Fibroblast of skin of scalp (primary cell): ENCODE measurements around the gene MGAT4C.
"Not testable (repeated sequence)": the region's sequence is repeated elsewhere in the genome, so short reads cannot be mapped to it uniquely, and the experiment has no call there.

Experiments used
- DNase-seq: peaks from one replicate; pipeline ENCODE4 v3.0.0-alpha.2; 2013

The MGAT4C gene

DNA sequence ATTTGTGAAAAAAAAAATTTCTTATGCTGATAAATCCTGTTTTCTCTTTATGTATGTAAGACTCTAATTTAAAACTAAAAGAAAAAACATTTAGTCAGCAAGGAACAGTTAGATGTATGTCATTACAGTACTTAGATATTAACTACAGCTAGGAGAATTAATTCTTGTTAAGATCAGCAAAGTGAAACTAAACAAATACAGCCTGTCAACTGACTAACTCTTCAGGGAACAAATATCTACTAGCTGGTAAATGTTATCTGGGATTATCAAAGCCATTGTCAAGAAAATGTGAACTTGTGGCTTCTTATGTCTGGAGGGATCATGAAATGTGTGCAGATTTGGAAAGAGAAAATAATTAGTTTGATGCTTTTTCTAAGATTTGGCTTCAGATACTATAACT is 27.5 kb downstream of the MGAT4C start:
- no peak for DNase-seq

DNA sequence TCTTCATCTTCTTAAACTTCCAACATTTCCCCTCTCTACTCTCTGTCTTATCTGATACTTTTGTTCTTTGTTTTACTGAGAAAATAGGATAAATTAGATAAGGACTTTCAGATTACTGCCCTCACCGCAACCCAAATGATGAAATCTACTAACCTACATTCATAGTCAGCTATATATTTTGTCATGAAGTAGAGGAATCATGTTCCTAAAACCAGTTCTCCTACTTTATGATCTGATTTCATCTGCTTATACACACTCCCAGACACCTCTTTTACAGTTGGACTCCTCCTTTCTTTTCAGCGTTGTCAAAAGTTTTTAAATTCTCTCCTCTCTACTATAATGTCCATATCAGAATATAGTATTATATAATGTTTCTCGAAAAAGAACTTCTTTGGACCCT is 29.7 kb downstream of the MGAT4C start:
- no peak for DNase-seq

DNA sequence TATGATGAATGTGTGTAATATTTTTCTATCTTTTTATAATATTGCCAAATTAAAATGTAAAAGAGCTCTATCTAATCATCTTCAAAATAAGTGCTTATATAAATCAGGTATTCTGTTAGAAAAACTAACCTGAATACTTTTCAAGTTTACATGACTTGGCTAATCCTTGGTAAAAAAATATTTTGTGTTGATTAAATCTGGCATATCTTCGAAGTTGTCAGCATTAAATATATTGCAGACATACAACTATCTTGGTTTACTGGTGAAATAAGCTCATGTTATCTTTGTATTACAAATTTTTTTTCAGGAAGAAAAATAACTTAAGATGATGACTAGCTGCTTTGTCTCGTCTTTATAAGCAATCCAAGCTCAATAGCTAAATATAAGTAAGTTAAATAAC is 39.6 kb downstream of the MGAT4C start:
- DNase-seq: no peak

DNA sequence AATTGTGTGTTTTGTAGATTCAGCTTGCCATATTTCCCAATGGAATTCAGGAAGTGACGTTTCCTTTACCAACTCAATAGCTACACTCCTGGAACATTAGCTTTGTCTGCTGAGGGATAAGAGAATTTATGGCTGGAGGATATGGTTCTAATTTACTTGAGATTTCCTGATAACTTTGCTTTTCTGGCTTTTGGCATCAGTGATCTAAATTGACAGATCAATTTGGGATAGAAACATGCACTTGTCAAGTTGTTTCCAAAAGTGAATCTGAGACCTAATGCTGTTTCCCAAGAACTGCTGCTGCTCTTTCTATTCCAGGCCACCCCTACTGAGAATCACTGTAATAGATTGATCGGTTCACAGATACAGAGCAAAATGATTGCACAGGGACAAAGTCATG is 43.2 kb downstream of the MGAT4C start:
- no peak for DNase-seq

DNA sequence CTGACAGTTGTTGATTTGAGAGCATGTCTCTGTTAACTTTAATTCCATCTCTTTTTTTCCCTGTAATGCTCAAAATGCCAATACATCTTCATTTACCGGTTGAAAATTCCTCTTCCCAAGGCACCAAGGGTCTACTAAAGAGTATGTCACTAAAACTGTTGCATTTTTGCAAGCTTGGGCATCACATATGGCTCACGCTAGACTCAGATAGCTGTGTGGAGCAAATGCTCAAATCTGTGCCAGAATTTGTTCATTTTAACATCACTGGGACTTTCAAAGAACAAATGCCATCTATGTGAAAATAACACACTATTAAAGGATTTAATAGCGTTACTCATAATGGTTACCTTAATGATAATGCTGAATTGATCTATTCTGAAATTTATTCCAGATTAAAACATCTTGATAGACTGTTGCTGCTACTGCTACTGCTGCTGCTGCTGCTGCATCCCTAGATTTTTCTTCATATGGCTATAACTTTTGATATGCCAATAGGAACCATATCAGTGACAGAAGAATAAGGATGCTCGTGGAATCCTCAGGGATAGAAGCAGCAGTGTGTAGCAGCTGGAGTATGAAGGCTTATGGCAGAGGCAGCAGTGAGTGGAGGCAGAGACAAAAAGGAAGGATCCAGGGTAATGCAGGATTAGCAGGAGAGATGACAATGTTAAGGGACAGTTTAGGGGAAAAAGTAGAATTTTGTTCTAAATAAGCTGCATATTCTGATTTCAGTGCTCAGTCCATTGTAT is 57.3 kb downstream of the MGAT4C start:
- DNase-seq: no peak

DNA sequence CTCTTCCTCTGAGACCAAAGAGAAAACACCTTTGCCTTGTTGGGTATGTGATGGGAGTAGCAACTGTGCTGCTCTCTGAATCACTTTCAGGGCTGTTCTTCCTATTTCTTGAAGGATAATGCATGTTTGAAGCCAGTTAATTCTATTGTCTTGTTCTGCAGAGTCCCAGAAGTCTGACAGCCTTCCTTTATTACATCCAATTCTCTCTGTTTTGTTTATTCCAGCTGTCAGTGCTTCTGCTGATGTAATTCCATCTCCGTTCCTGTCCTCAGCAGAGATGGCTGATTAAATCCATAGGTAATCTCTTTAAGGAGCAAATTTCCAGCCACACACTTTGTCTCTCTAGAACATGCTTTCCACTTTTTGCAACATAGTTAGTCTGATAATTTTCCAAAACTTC is 59.7 kb downstream of the MGAT4C start:
- no peak for DNase-seq

DNA sequence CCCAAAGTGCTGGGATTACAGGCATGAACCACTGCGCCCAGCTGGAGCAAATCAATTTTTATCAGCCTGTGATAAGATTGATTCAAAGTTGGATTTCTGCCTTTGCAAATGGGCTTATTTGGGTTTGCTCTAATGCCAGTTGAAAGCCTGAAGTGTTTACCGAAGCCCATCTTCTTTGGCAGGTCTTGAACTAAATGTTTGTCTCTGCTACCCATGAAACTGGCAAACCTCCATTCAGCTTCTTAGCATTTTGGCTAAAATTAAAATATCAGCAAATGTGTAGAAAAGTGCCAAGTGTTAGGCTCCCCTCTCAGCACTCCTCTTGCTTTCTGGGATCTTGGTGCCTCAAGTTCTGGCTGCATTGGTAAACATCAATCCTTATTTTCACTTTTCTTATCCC is 61.5 kb downstream of the MGAT4C start:
- no peak for DNase-seq

DNA sequence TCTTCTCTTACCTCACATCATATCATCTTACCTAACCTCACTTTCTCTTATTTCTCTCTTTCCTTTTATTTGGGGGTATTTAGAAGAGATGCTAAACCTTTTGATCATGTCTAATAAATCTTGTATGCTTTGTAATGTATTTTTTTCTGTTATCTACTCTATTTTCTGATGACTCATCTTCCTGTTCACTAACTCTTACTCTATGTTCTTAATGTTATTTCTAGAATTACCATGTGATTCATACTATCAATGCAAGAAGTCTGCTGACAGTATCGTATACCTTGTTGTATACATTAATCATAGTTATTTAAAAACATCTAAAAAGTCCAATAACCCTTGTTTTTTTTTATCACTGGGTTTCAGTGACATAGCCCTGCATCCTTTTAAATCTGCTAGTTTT is 62.3 kb downstream of the MGAT4C start:
- DNase-seq: no peak

DNA sequence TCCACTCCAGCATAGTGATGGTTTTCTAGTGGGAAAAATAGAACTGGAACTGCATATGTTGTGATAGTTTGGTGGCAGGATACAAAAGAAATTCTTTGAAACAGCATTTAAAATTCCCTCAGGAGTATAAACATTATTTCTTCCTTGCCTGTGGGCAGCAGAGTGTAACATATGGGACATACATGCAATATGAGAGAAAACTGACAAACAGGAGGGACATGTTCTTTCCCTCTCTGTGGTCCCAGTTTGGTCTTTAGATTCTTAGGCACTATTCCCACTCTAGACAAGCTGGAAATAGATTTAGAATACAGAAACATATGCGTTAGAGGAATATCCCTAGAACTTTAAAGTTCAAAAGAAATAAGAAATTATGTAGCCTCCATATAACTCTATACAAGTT is 68.0 kb downstream of the MGAT4C start:
- DNase-seq: no peak

DNA sequence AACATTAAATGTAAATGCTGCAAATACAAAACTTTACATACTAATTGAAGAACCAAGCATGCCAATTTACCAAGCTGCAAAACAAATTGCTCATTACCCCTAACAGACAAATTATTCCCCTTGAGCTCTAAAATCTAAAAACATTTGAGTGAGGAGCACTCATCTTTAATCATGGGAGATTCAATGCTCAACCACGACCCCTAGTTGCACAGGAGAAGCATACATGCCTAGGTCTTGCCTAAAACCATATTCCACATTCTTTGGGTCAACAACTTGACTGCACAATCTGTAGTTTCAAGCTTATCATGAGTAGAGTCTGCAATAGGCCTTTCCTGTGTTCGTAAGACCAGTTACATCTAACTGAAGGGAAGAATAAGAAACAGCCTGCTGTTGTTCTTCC is 69.7 kb downstream of the MGAT4C start:
- DNase-seq: peak; percentile 3

DNA sequence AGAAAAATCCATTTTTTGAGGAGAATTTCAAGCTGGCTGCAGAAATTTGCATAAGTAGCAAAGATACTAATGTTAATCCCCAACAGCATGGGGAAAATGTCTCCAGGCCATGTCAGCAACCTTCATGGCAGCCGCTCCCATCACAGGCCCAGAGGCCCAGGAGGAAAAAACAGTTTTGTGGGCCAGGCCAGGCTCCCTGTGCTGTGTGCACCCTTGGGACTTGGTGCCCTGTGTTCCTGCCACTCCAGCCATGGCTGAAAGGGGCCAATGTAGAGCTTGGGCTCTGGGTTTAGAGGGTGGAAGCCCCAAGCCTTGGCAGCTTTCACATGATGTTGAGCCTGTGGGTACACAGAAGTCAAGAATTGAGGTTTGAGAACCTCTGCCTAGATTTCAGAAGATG is 76.3 kb downstream of the MGAT4C start:
- no peak for DNase-seq

DNA sequence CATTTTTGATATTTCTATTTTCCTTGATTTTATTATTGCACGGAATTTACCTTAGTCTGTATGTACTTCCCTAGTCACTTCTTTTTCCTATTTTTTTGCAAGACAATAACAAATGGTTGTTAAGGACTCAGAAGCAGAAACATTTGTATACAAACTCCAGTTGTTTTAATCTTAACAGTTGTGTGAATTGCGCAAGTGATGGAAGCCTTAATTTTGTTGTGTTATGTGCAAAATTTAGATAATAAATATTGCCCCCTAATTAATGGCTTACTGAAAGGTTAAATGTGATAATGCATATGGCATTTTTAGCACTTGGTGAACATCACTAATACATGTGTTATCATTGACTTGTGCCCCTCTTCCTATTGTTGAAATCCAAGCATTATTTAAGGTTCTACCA is 82.0 kb downstream of the MGAT4C start:
- DNase-seq: no peak

DNA sequence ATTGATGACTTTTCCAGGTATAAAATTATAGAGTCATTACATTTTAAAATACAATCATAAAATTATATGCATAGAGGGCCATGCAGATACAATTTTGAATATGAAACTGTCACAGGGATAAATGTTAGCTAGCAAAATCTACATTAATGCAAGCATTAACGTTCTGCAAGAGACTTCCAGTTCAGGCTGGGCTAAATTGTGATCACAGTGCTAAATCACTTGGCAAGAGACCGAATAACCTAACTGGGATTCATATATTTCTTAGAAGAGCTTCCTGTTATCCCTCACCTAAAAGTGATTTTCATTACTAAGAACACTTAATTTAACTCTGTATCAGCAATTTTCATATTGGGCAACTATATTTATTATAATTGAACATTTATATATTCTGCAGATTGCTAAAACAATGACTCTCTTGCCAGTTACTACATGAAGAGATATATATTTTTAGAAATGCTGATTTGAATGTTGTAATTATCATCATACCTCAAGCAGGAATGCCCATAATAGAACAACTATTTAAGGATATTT is 83.2 kb downstream of the MGAT4C start:
- DNase-seq: no peak

DNA sequence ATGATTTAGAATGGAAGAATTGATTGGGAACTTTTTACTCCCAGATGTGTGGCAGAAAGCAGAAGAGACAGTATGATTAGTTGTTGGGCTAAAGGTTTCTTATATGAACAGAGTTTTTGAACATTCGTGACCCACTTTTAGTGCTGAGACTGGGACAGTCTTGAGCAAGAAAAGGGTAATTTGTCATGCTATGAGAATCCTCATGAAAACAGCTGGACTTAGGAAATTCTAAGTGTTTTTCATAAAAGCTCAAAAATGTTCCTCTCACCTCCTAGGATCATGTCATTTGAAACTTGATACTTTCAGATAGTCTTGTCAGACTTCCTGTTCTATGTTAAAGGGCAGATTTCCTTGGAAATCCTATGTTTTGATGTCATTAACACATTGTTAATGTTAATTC is 86.1 kb downstream of the MGAT4C start:
- DNase-seq: no peak

DNA sequence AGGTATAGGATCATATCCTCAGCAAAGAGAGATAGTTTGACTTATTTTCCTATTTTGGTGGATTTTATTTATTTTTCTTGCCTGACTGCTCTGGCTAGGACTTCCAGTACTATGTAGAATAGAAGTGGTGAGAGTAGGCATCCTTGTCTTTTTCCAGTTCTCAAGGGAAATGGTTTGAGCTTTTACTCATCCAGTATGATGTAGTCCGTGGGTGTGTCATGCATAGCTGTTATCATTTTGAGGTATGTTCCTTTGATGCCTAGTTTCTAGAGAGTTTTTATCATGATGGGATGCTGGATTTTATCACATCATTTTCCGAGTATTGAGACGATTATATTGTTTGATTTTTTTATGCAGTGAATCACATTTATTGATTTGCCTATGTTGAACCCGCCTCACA is 97.2 kb downstream of the MGAT4C start:
- DNase-seq: no peak

DNA sequence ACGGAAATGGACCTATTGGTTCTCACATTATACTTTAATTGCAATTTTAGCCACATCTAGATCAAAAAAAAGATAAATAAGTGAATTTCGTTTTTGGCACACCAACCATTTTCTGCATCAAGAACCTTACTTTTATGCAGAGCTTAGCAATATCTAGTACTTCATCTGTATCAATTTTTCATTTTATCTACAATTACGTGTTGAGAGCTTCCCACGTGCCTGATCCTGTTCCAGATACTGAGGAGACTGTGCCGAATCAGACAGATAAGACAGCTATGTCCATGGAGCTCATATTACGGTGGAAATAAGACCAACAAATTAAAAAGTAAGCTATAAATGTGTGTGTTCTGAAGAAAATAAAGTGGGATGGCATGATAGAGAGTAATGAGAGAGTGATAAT is 101.6 kb downstream of the MGAT4C start:
- no peak for DNase-seq

DNA sequence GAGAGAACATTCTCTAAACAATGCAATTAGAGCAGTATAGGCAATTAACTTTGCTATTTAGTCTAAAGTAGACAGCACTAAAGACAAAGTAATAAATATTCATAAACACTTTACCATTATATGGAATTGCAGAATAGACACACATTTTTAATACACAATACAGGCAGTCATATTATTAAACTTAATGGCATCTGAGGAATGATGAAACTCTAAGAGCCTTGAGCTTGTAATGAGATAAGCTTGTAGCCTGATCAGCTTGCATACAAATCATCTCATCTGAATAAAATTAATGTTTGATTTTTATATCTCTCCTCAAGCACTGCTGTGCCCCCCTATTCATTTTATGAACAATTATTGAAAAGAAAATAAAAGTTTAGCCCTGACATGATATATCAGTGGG is 107.6 kb downstream of the MGAT4C start:
- DNase-seq: no peak

DNA sequence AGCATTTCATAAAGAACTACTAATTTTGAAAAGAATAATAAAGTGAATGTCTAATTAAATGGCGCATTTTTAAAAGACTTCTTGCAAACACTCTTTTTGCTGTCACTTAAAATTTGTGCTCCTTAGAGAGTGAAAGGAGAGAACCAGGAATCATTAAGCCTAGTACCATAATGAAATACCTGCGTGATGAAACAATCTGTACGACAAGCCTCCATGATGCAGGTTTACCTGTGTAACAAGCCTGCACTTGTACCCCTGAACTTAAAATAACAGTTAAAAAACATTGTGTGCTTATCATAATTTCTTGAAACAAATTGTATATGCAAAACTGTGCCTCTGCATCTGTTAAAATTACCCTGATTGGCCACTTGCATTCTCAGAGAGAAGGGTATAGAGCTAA is 108.1 kb downstream of the MGAT4C start:
- DNase-seq: no peak

DNA sequence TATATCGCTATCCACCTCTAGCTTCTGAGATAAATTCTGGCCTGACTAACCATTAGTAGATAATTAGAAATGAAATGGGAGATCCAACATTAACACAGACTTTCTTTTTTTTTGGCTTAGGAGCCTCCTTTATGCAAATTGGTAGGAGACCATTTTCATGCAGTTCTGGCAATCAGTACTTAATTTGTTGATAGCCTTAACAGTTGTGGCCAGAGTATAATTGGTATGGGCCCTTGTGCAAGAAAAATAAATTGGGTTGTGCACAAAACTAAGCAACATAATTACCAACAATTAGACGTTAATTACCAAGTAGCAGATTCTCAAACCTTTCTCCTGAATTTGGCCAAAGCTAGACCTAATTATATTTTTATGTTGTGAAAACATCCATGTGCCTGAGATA is 111.0 kb downstream of the MGAT4C start:
- DNase-seq: no peak

DNA sequence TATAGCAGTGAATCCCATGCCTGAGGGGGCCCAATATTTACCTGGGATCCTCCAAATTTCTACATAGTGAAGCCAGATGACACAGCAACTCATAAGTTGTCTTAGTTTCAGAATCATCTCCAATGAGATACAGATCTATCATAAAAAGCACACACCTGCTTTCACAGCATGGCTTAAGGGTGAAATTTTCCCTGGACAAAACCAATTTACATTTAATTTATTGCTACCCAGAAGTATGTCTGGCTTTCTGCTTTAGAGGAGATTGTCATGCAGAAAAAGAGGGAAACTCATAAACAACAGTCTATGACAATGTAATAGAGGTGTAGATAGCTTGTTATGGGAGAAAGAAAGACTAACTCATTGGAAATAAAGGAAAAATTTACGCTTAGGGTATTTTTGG is 113.0 kb downstream of the MGAT4C start:
- DNase-seq: no peak

DNA sequence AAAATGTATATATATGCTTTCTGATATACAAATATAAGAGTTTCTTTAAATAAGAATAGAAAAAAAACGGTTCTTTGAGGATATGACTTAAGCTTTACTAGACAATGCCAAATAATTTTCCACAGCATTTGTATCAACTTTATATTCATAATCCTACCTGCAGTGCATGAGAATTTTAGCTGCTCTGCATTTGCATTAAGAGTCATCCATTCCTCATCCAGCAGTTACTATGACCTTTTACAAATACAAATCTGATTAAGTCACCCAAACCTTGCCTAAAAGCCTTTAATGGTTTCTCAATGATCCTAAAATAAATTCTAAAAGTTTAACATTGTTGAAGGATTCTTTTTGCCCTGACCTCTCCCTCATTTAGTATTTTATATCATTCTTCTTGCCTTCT is 116.5 kb downstream of the MGAT4C start:
- no peak for DNase-seq

DNA sequence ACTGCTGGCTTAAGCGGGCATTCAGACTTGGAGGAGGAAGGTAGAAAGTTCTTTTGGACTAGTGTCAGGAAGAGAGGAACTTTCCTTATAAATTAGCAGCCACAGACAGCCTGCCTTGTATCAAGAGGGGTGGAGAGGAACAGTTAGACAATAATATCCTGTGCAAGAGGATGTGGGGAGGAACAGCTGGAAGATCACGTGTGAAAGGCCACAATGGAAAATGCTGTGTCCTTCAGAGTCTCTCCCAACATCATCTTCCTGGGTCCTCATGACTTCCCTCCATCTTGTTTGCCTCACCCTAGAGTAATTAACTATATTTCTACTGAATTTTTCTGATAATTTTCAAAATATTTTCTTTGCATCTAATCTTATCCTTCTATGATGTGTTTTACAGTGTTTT is 117.4 kb downstream of the MGAT4C start:
- DNase-seq: no peak

DNA sequence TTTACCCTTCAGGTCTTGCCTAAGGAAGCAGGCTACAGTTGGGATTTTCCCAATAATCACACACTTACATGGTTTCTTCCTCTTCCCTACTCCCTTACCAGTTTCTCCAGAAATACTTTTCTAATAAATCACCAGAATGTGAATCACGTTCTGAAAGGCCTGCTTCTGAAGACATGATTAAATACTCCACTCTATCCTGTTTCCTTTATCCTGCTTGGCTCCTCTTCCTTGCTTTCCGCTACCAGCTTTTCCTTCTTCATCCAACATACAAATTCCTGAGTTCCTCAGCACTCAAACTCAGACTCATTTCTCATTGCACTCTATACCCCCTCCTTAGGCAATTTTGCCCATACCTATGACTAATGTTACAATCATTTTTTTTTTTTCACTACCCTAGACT is 118.3 kb downstream of the MGAT4C start:
- DNase-seq: peak; percentile 79

DNA sequence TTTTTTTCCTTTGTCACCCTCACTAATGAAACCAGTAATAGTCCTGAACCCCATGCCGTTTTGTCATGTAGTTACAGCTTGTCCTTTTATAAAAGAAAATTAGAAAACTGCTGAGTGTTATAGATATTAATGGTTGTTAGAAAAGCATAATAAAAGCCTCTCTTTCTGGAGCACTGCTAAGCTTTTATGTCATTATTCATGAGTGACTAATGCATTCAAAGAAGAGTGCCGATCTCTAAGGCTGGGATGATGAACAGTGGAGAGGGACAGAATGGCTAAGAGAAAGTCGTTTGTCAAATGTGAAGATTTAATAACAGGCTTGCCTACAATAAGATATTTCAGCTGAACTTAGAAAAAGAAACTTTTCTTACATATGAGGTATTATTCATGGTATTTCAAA is 121.6 kb downstream of the MGAT4C start:
- DNase-seq: peak; percentile 54

DNA sequence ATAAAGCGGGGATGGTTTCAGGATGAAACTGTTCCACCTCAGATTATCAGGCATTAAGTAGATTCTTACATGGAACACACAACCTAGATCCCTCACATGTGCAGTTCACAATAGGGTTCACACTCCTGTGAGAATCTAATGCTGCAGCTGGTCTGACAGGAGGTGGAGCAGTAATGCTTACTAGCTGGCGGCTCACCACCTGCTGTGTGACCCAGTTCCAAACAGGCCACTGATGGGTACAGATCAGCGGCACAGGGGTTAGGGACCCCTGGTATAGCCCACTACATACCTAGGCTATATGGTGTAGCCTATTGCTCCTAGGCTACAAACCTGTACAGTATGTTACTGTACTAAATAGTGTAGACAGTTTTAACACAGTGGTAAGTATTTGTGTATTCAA is 129.3 kb downstream of the MGAT4C start:
- DNase-seq: not testable (repeated sequence)
